PC-3 (cell line): Measurements from ENCODE around the gene SLC43A2. TPM values are rescaled to one million over a fixed set of nuclear protein-coding genes. Genes with fewer than 3 reads are reported as not detected.

ENCODE experiments used
- ATAC-seq: fragments of 200-7000 bp; cut with Tn5 transposase; 2 replicates; pipeline ENCODE4 v1.9.1; 2020; ENCODE audit warnings: mild to moderate bottlenecking, moderate library complexity
- BruUV-seq: library from RNA; stranded (reverse); fragments of 400-500 nt; replicated peaks from 2 replicates; lab custom pipeline; 2021; lab: Mats Ljungman, UMichigan
- CTCF ChIA-PET: fragments of 300-600 bp; sonication (Branson Sonifier 250); formaldehyde crosslinking; loops from one replicate; lab custom pipeline; 2022; ENCODE audit warnings: antibody characterized with exemption; lab: Charles Lee
- POLR2A ChIA-PET: fragments of 300-600 bp; sonication (Branson Sonifier 250); formaldehyde crosslinking; loops from one replicate; lab custom pipeline; 2022; ENCODE audit warnings: antibody characterized with exemption; ENCODE audit not compliant: unreplicated experiment; lab: Charles Lee
- DNase-seq: peaks from one replicate; pipeline ENCODE4 v3.0.0-alpha.2; 2015
- H2AFZ ChIP-seq: fragments of 300-600 bp; sonication (generic); 2 replicates; pipeline ENCODE4 v1.6.0; 2016; ENCODE audit warnings: antibody characterized with exemption, low read length
- H3F3A ChIP-seq: fragments of 300-600 bp; sonication (generic); one replicate; pipeline ENCODE4 v1.6.0; 2017; ENCODE audit warnings: antibody characterized with exemption, low read length, control low read depth, mild to moderate bottlenecking; ENCODE audit not compliant: unreplicated experiment
- H3K27ac ChIP-seq: fragments of 300-600 bp; sonication (generic); 2 replicates; pipeline ENCODE4 v1.5.1; 2016; ENCODE audit warnings: mild to moderate bottlenecking, low read length
- H3K27me3 ChIP-seq: fragments of 300-600 bp; sonication (generic); 2 replicates; pipeline ENCODE4 v1.6.1; 2016; ENCODE audit warnings: low read length, mixed read lengths
- H3K36me3 ChIP-seq: fragments of 300-600 bp; sonication (generic); 2 replicates; pipeline ENCODE4 v1.6.1; 2016; ENCODE audit warnings: low read depth, mixed run types, low read length, mixed read lengths
- H3K4me1 ChIP-seq: fragments of 300-600 bp; sonication (generic); 2 replicates; pipeline ENCODE4 v1.5.1; 2016; ENCODE audit warnings: low read length; ENCODE audit not compliant: insufficient read depth
- H3K4me2 ChIP-seq: fragments of 300-600 bp; sonication (generic); 2 replicates; pipeline ENCODE4 v1.6.0; 2016; ENCODE audit warnings: low read length
- H3K4me3 ChIP-seq: fragments of 300-600 bp; sonication (generic); 2 replicates; pipeline ENCODE4 v1.5.1; 2016; ENCODE audit warnings: mild to moderate bottlenecking, low read length, mixed read lengths
- H3K79me2 ChIP-seq: fragments of 300-600 bp; sonication (generic); 2 replicates; pipeline ENCODE4 v1.6.1; 2017; ENCODE audit warnings: low read length, mixed read lengths
- H3K9ac ChIP-seq: fragments of 300-600 bp; sonication (generic); 2 replicates; pipeline ENCODE4 v1.6.0; 2016; ENCODE audit warnings: mild to moderate bottlenecking, low read length
- H3K9me2 ChIP-seq: fragments of 300-600 bp; sonication (generic); replicated peaks from 2 replicates; pipeline ENCODE4 v1.6.1; 2016; ENCODE audit warnings: mixed run types, low read length, mixed read lengths
- H3K9me3 ChIP-seq: fragments of 300-600 bp; sonication (generic); 2 replicates; pipeline ENCODE4 v1.6.1; 2016; ENCODE audit warnings: low read length, mixed read lengths
- H4K20me1 ChIP-seq: fragments of 300-600 bp; sonication (generic); 2 replicates; pipeline ENCODE4 v1.6.1; 2016; ENCODE audit warnings: low read length, mixed read lengths
- EZH2 ChIP-seq: fragments of 300-600 bp; sonication (generic); IDR thresholded peaks from one replicate; pipeline ENCODE4 v1.6.1; 2017; ENCODE audit warnings: antibody characterized with exemption, mild to moderate bottlenecking, low read length; ENCODE audit not compliant: unreplicated experiment
- EZH2phosphoT487 ChIP-seq: fragments of 300-600 bp; sonication (generic); IDR thresholded peaks from 2 replicates; pipeline ENCODE4 v1.6.1; 2018; ENCODE audit warnings: mild to moderate bottlenecking, antibody characterized with exemption, low read length, borderline replicate concordance
- intact Hi-C: fragments of 100-400 bp; cut with micrococcal nuclease; formaldehyde crosslinking; loops from 2 replicates; pipeline ENCODE4 v1.9.0; 2023
- total RNA-seq: library from RNA; depleted of rRNA; stranded (reverse); fragments of >200 nt; gene quantifications from 2 replicates; pipeline ENCODE4 v1.2.3, GENCODE V29; 2014
- TF ChIP-seq, protein P1 (sequence below): fragments of 300-600 bp; sonication (generic); conservative IDR thresholded peaks from 2 replicates; pipeline ENCODE4 v1.5.1; 2017; ENCODE audit warnings: antibody characterized with exemption, low read depth, mild to moderate bottlenecking, low read length

SLC43A2 gene
- total RNA-seq, 1 experiment from 2014 or later = 6.2 TPM

GRCh38 chr17:1593630-1593931, 35.1 kb downstream of the SLC43A2 start:
- H3K4me3 ChIP-seq = no peak overlapping the region
- no TSS peak for BruUV-seq
- no peaks in the 10 kb centered on the region for H3K9me3 ChIP-seq
- H3K36me3 ChIP-seq = no peaks in the 10 kb centered on the region
- no peaks in the 10 kb centered on the region for H3K27me3 ChIP-seq
- ATAC-seq (no peak), DNase-seq (no peak)
- no peak overlapping the region for H2AFZ ChIP-seq
- no peak overlapping the region for H3K9ac ChIP-seq
- ChIA-PET POLR2A (no interaction called here), CTCF (interaction anchor here (0.6 kb wide), 1 partner anchor 37 kb away, joined by 8 read pairs; no protein-coding TSS in a partner anchor)
- H3K79me2 ChIP-seq = no peaks in the 10 kb centered on the region
- H3K9me2 ChIP-seq = no peaks in the 10 kb centered on the region
- no peaks in the 10 kb centered on the region for H3F3A ChIP-seq
- H4K20me1 ChIP-seq = peaks cover 4% of the 10 kb centered on the region; the same call in 1 of the 2 replicates
- no peak overlapping the region for H3K4me2 ChIP-seq
- peaks cover 13% of the 10 kb centered on the region for H3K4me1 ChIP-seq
- no peak overlapping the region for H3K27ac ChIP-seq
- intact Hi-C loops = no loop called here
- TF ChIP-seq EZH2 = no peak
- no peak for TF ChIP-seq EZH2phosphoT487
- TF ChIP-seq, protein P1, sequence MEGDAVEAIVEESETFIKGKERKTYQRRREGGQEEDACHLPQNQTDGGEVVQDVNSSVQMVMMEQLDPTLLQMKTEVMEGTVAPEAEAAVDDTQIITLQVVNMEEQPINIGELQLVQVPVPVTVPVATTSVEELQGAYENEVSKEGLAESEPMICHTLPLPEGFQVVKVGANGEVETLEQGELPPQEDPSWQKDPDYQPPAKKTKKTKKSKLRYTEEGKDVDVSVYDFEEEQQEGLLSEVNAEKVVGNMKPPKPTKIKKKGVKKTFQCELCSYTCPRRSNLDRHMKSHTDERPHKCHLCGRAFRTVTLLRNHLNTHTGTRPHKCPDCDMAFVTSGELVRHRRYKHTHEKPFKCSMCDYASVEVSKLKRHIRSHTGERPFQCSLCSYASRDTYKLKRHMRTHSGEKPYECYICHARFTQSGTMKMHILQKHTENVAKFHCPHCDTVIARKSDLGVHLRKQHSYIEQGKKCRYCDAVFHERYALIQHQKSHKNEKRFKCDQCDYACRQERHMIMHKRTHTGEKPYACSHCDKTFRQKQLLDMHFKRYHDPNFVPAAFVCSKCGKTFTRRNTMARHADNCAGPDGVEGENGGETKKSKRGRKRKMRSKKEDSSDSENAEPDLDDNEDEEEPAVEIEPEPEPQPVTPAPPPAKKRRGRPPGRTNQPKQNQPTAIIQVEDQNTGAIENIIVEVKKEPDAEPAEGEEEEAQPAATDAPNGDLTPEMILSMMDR = no peak

DNA sequence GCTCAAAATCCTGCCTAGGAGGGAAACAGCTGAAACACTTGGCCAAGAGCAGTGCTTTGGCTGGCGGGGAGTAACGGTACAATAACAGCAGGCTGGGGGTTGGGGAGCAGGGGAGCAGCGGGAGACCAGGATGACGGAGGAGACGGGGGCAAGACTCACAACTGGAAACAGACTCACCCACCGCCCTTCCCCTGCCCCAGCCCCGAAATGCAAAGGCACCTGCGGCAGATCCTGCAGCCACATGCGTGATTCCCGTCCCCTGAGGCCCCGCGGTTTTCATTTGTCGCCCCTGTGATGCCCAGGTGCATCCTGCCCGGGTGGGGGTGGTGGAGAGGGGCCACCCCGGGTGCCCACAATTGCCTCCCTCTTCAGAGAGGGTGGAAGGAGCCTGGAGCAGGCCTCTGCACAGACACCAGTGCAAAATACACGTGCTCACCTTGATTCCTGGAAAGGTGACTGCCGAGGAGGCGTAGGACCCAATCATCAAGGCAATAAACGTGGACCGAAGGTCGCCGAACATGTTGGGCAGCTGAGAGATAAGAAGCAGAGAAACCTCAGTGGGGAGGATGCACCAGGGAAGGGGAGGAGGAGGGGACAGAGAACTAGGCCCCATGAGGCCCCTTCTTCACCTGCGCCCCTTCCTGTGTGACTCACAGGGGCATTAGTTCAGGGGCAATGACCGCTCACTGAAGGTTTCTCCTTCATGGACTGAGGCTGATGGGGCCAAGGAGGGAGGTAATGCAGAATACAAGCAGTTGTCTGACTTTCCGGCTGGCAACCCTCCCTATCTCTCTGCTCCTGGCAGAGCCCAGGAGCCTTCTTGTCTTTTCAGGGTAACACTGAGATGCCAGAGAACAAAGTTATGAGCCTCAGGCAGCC, 35.6 kb downstream of the SLC43A2 start:
- Histone ChIP-seq H2AFZ (no peak overlapping the region), H3K4me1 (peaks cover 13% of the 10 kb centered on the region), H3K36me3 (no peaks in the 10 kb centered on the region), H3K79me2 (no peaks in the 10 kb centered on the region), H3K4me3 (no peak overlapping the region), H3K4me2 (no peak overlapping the region), H3K9me2 (no peaks in the 10 kb centered on the region), H4K20me1 (peaks cover 4% of the 10 kb centered on the region; the same call in 1 of the 2 replicates), H3K27ac (no peak overlapping the region), H3K9me3 (no peaks in the 10 kb centered on the region), H3F3A (no peaks in the 10 kb centered on the region), H3K9ac (no peak overlapping the region), H3K27me3 (no peaks in the 10 kb centered on the region)
- intact Hi-C loops = no loop called here
- POLR2A ChIA-PET = interaction anchor here (0.6 kb wide), 1 partner anchor 129 kb away, joined by 3 read pairs; no protein-coding TSS in a partner anchor
- CTCF ChIA-PET = no interaction called here
- no peak for ATAC-seq
- no peak for DNase-seq
- no TSS peak for BruUV-seq
- TF ChIP-seq, protein P1 = no peak
- TF ChIP-seq EZH2phosphoT487 (no peak), EZH2 (no peak)

- Histone ChIP-seq H3K27ac (no peak overlapping the region), H3F3A (no peaks in the 10 kb centered on the region), H3K9me2 (no peaks in the 10 kb centered on the region), H3K9ac (no peak overlapping the region), H3K4me3 (no peak overlapping the region), H3K36me3 (no peaks in the 10 kb centered on the region), H3K9me3 (no peaks in the 10 kb centered on the region), H3K4me2 (no peak overlapping the region), H4K20me1 (peaks cover 4% of the 10 kb centered on the region; the same call in 1 of the 2 replicates), H2AFZ (no peak overlapping the region), H3K79me2 (no peaks in the 10 kb centered on the region), H3K27me3 (no peaks in the 10 kb centered on the region), H3K4me1 (peaks cover 13% of the 10 kb centered on the region)
- ATAC-seq = no peak
- no TSS peak for BruUV-seq
- TF ChIP-seq, protein P1 = no peak
- TF ChIP-seq EZH2 (no peak), EZH2phosphoT487 (no peak)
- POLR2A ChIA-PET = no interaction called here
- DNase-seq = no peak
- intact Hi-C loops = no loop called here
- CTCF ChIA-PET = no interaction called here
Measured at GRCh38 chr17:1591474-1592090, 37.1 kb downstream of the SLC43A2 start.
